GM12892 (cell line): ENCODE results near the gene CCDC18.
"Not testable (repeated sequence)": the region's sequence is repeated elsewhere in the genome, so short reads cannot be mapped to it uniquely, and the experiment has no call there.

Experiments used
- DNase-seq: peaks from one replicate; pipeline ENCODE4 v3.0.0; 2011; ENCODE audit not compliant: insufficient read length
- FAIRE-seq: peaks from 2 replicates; lab custom pipeline; 2011; peaks lifted over from hg19 to GRCh38; lab: Jason Lieb, UNC
- POLR2A ChIP-seq: IDR thresholded peaks from 2 replicates; pipeline ENCODE4 v1.6.1; 2011; ENCODE audit warnings: low read depth, low read length, control low read depth
- POLR2AphosphoS5 ChIP-seq: IDR thresholded peaks from 2 replicates; pipeline ENCODE4 v1.6.1; 2011; ENCODE audit warnings: low read depth, low read length, control low read depth
- TAF1 ChIP-seq: IDR thresholded peaks from 2 replicates; pipeline ENCODE4 v1.6.1; 2011; ENCODE audit warnings: low read depth, mild to moderate bottlenecking, control low read depth, low read length, borderline replicate concordance

CCDC18 gene

GRCh38 chr1:93219443-93219842 lies 38.9 kb downstream of the CCDC18 start:
- FAIRE-seq (peak; percentile 17), DNase-seq (peak; percentile 1)
- TF ChIP-seq TAF1 (no peak), POLR2AphosphoS5 (no peak), POLR2A (no peak)

- not testable (repeated sequence) for FAIRE-seq, DNase-seq
These were observed 40.2 kb downstream of the CCDC18 start for GRCh38 chr1:93220716-93221115.

- no peak for FAIRE-seq
- DNase-seq, result no peak
- TF ChIP-seq TAF1, result no peak
- TF ChIP-seq POLR2A, result no peak
- no peak for TF ChIP-seq POLR2AphosphoS5
These were observed 41.4 kb downstream of the CCDC18 start for GRCh38 chr1:93221913-93222312.

- FAIRE-seq, result no peak
These were observed 42.6 kb downstream of the CCDC18 start for GRCh38 chr1:93223023-93223675.

GRCh38 chr1:93235261-93235660 lies 54.7 kb downstream of the CCDC18 start:
- TF ChIP-seq POLR2A (no peak), TAF1 (no peak), POLR2AphosphoS5 (no peak)
- FAIRE-seq (no peak), DNase-seq (no peak)

More at GRCh38 chr1:93223023-93223675, 42.6 kb downstream of the CCDC18 start:
- DNase-seq, result no peak
- TF ChIP-seq POLR2A (no peak), TAF1 (no peak), POLR2AphosphoS5 (no peak)

- no peak for TF ChIP-seq POLR2A
- no peak for TF ChIP-seq POLR2AphosphoS5
- no peak for TF ChIP-seq TAF1
- DNase-seq (no peak), FAIRE-seq (no peak)
These were observed 56.5 kb downstream of the CCDC18 start for GRCh38 chr1:93237021-93237420.

GRCh38 chr1:93238425-93238824 lies 57.9 kb downstream of the CCDC18 start:
- FAIRE-seq (peak; percentile 14), DNase-seq (no peak)

GRCh38 chr1:93239863-93240262 lies 59.3 kb downstream of the CCDC18 start:
- DNase-seq, result no peak
- TF ChIP-seq POLR2A (no peak), POLR2AphosphoS5 (no peak), TAF1 (no peak)
- FAIRE-seq, result no peak

More at GRCh38 chr1:93238425-93238824, 57.9 kb downstream of the CCDC18 start:
- TF ChIP-seq TAF1 (no peak), POLR2AphosphoS5 (no peak), POLR2A (no peak)

GRCh38 chr1:93243233-93243632 lies 62.7 kb downstream of the CCDC18 start:
- not testable (repeated sequence) for DNase-seq, FAIRE-seq

- no peak for TF ChIP-seq POLR2A
- DNase-seq (no peak), FAIRE-seq (no peak)
These were observed 64.0 kb downstream of the CCDC18 start for GRCh38 chr1:93244298-93245069.

- FAIRE-seq, result no peak
- TF ChIP-seq TAF1, result no peak
- no peak for TF ChIP-seq POLR2AphosphoS5
- no peak for TF ChIP-seq POLR2A
- no peak for DNase-seq
These were observed 71.4 kb downstream of the CCDC18 start for GRCh38 chr1:93251966-93252365.

GRCh38 chr1:93252598-93252997 lies 72.1 kb downstream of the CCDC18 start:
- no peak for FAIRE-seq

More at GRCh38 chr1:93252598-93252997, 72.1 kb downstream of the CCDC18 start:
- TF ChIP-seq TAF1 (no peak), POLR2A (no peak)
- DNase-seq, result no peak
